ENCODE results near the gene TMEM178B.

GRCh38 chr7:141207661-141208060 is 133.8 kb downstream of the TMEM178B start:
- TF ChIP-seq ZNF311 (tag by site-specific recombination; IDR thresholded peaks at IDR 0.05; ENCODE audit: borderline replicate concordance) (no peak), CTCF (tag by site-specific recombination; IDR thresholded peaks at IDR 0.05) (no peak), ZNF830 (tag by site-specific recombination; IDR thresholded peaks at IDR 0.05; ENCODE audit: low read depth) (no peak), REST (tag by site-specific recombination; IDR thresholded peaks at IDR 0.05) (no peak), ZNF549 (tag by site-specific recombination; IDR thresholded peaks at IDR 0.05) (no peak), ZNF280D (tag by site-specific recombination; IDR thresholded peaks at IDR 0.05) (no peak), RBAK (tag by site-specific recombination; IDR thresholded peaks at IDR 0.05) (no peak), ZNF449 (tag by site-specific recombination; IDR thresholded peaks at IDR 0.05) (no peak), ZBTB10 (tag by site-specific recombination; IDR thresholded peaks at IDR 0.05) (no peak), BCL11B (tag by site-specific recombination; IDR thresholded peaks at IDR 0.05; ENCODE audit: low read depth) (no peak), YY1 (tag by site-specific recombination; IDR thresholded peaks at IDR 0.05) (no peak), ZNF544 (tag by site-specific recombination; IDR thresholded peaks at IDR 0.05) (no peak), ZNF394 (tag by site-specific recombination; IDR thresholded peaks at IDR 0.05; ENCODE audit: borderline replicate concordance) (no peak)
